A549 (cell line): ENCODE measurements around the gene TNS1.

Experiments used
- BHLHE40 ChIP-seq: IDR thresholded peaks from 2 replicates; pipeline ENCODE4 v1.6.1; 2012; ENCODE audit warnings: low read depth, low read length, inconsistent platforms
- CHD4 ChIP-seq: fragments of 200-600 bp; sonication (generic); IDR thresholded peaks from 2 replicates; pipeline ENCODE4 v1.6.1; 2016; ENCODE audit warnings: antibody characterized with exemption, mild to moderate bottlenecking, borderline replicate concordance
- CTCF ChIP-seq: fragments of >200 bp; sonication (Bioruptor Twin); formaldehyde crosslinking; IDR thresholded peaks from 3 replicates; pipeline ENCODE4 v1.5.1; 2016
- EHMT2 ChIP-seq: fragments of 200-600 bp; sonication (generic); IDR thresholded peaks from 2 replicates; pipeline ENCODE4 v1.6.1; 2016; ENCODE audit warnings: antibody characterized with exemption, low read depth, mild to moderate bottlenecking, moderate library complexity
- HOXA7 ChIP-seq: fragments of 250-450 bp; sonication (Bioruptor Pico); IDR thresholded peaks from 2 replicates; pipeline ENCODE4 v1.5.0; 2020; ENCODE audit warnings: mild to moderate bottlenecking, moderate library complexity
- MAX ChIP-seq: IDR thresholded peaks from 2 replicates; pipeline ENCODE4 v1.6.1; 2012
- MYC ChIP-seq: IDR thresholded peaks from 2 replicates; pipeline ENCODE4 v1.6.1; 2012; ENCODE audit warnings: mild to moderate bottlenecking, inconsistent platforms, low read length, improper control_type of control experiment, borderline replicate concordance
- POLR2A ChIP-seq: IDR thresholded peaks from 2 replicates; pipeline ENCODE4 v1.6.1; 2012; ENCODE audit warnings: mild to moderate bottlenecking, low read length
- RAD21 ChIP-seq, 2 experiments: fragments of >200 bp in 1 of 2; sonication (Bioruptor Twin) in 1 of 2; formaldehyde crosslinking in 1 of 2; IDR thresholded peaks in 1 of 2; conservative IDR thresholded peaks in 1 of 2; 2 replicates in 1 of 2; 3 replicates in 1 of 2; pipeline ENCODE4 v1.6.1; 2012 to 2018; ENCODE audit warnings: inconsistent platforms in 1 of 2
- RFX5 ChIP-seq: fragments of 450-650 bp; IDR thresholded peaks from 2 replicates; pipeline ENCODE4 v1.7.1; 2014; ENCODE audit warnings: antibody characterized with exemption, mild to moderate bottlenecking, moderate library complexity
- SMC3 ChIP-seq: fragments of >200 bp; sonication (Bioruptor Twin); formaldehyde crosslinking; IDR thresholded peaks from 3 replicates; pipeline ENCODE4 v1.6.1; 2018; ENCODE audit warnings: inconsistent platforms

- TF ChIP-seq SMC3, result no peak
- TF ChIP-seq MYC, result no peak
- no peak for TF ChIP-seq CTCF
- no peak for TF ChIP-seq EHMT2
- no peak for TF ChIP-seq BHLHE40
- TF ChIP-seq MAX, result no peak
- no peak for TF ChIP-seq POLR2A
- no peak for TF ChIP-seq CHD4
- TF ChIP-seq RFX5, result no peak
- no peak for TF ChIP-seq HOXA7 (CRISPR knock-in tag)
- no peak for TF ChIP-seq RAD21 (conservative IDR thresholded peaks at IDR 0.05 in 1 of 2, IDR thresholded peaks at IDR 0.05 in 1 of 2)
These were observed 167.9 kb downstream of the TNS1 start for GRCh38 chr2:217834744-217835513.
